ENCODE data around the gene B4GALNT1. TPM values are rescaled to one million over a fixed set of nuclear protein-coding genes. Genes with fewer than 3 reads are reported as not detected.

B4GALNT1 gene
- total and polyA plus RNA-seq, 12 donors: 2.0 to 9.3 (median 5.4) TPM

GRCh38 chr12:57626921-57627445 is 6.0 kb downstream of the B4GALNT1 start:
- no peak for TF ChIP-seq CTCF (IDR thresholded peaks at IDR 0.05)
- no peaks in the 10 kb centered on the region for H3K9me3 ChIP-seq
- H3K36me3 ChIP-seq: peaks cover 0 to 10% (median 0%) of the 10 kb centered on the region in 9 donors
- intact Hi-C loops (cut with DNase I): loop anchor here in 2 of 10 donors (10.0 kb wide), 2 partner anchors 162 to 172 kb away; partner anchors contain the start of genes GLI1 (in 1 of the 2) and INHBE (in 1 of the 2)
- DNase-seq (no peak), ATAC-seq (no peak)
- WGBS, 2 donors: 53% methylated on average over 9 of the region's 9 CpGs
- peaks cover 6 to 96% (median 73%) of the 10 kb centered on the region in 7 donors for H3K27me3 ChIP-seq
- peaks cover 0 to 24% (median 11%) of the 10 kb centered on the region in 9 donors for H3K4me1 ChIP-seq
- H3K4me3 ChIP-seq: no peak overlapping the region
- no peak overlapping the region for H3K27ac ChIP-seq

GRCh38 chr12:57626111-57626920 is 6.7 kb downstream of the B4GALNT1 start:
- 61 to 62% methylated on average over 13 of the region's 13 CpGs for WGBS, 2 donors

GRCh38 chr12:57625261-57626032 is 7.6 kb downstream of the B4GALNT1 start:
- H3K9me3 ChIP-seq: no peaks in the 10 kb centered on the region
- WGBS, 2 donors: 84 to 86% methylated on average over 12 of the region's 12 CpGs
- peaks cover 9 to 33% (median 20%) of the 10 kb centered on the region in 9 donors for H3K4me1 ChIP-seq
- no peak for TF ChIP-seq CTCF (IDR thresholded peaks at IDR 0.05)
- H3K27ac ChIP-seq: no peak overlapping the region
- peaks cover 0 to 10% (median 0%) of the 10 kb centered on the region in 9 donors for H3K36me3 ChIP-seq
- ATAC-seq: no peak
- H3K27me3 ChIP-seq: peaks cover 11 to 96% (median 72%) of the 10 kb centered on the region in 7 donors
- intact Hi-C loops (cut with DNase I): loop anchor here in 2 of 10 donors (10.0 kb wide), 2 partner anchors 161 to 171 kb away; partner anchors contain the start of genes GLI1 (in 1 of the 2) and INHBE (in 1 of the 2)
- no peak overlapping the region for H3K4me3 ChIP-seq
- DNase-seq: no peak

More at GRCh38 chr12:57626111-57626920, 6.7 kb downstream of the B4GALNT1 start:
- ATAC-seq (no peak), DNase-seq (no peak)
- Histone ChIP-seq H3K27me3 (peaks cover 4 to 96% (median 70%) of the 10 kb centered on the region in 7 donors), H3K4me1 (peaks cover 2 to 24% (median 11%) of the 10 kb centered on the region in 9 donors), H3K4me3 (no peak overlapping the region), H3K36me3 (peaks cover 0 to 10% (median 0%) of the 10 kb centered on the region in 9 donors), H3K27ac (no peak overlapping the region), H3K9me3 (no peaks in the 10 kb centered on the region)
- no peak for TF ChIP-seq CTCF (IDR thresholded peaks at IDR 0.05)
- intact Hi-C loops (cut with DNase I): loop anchor here in 2 of 10 donors (10.0 kb wide), 2 partner anchors 162 to 172 kb away; partner anchors contain the start of genes GLI1 (in 1 of the 2) and INHBE (in 1 of the 2)
